HL-60/S4 treated with retinoic acid at 250 ng/mL for 4 days and 3 days (cell line): ENCODE data around the gene ARHGAP10.

Experiments
- in situ Hi-C: fragments of 300-500 bp; cut with MboI; formaldehyde crosslinking; loops from 2 replicates; pipeline ENCODE4 v1.7.0; 2022; ENCODE audit warnings: low sequenced_read_pairs

Gene ARHGAP10

DNA sequence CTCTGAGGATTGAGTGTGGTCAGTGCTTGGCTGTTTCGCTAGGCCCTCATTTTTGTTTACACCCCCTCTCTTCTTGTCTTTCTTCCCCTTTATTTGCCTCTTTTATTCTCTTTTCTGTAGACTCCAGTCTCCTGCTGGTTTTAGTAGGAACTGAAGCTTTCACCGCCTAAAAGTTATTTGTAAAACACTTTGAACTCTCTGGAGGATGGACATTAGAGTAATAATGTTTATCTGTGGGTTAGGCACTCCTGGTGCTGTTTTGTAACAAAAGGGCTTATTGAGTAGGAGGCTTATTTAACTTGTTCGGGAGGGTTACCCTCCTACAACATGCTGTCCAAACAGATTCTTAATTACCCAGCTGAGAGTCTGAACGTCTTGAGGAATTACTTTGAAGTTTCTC, 1.6 kb upstream of the ARHGAP10 start:
- in situ Hi-C loops = no loop called here

DNA sequence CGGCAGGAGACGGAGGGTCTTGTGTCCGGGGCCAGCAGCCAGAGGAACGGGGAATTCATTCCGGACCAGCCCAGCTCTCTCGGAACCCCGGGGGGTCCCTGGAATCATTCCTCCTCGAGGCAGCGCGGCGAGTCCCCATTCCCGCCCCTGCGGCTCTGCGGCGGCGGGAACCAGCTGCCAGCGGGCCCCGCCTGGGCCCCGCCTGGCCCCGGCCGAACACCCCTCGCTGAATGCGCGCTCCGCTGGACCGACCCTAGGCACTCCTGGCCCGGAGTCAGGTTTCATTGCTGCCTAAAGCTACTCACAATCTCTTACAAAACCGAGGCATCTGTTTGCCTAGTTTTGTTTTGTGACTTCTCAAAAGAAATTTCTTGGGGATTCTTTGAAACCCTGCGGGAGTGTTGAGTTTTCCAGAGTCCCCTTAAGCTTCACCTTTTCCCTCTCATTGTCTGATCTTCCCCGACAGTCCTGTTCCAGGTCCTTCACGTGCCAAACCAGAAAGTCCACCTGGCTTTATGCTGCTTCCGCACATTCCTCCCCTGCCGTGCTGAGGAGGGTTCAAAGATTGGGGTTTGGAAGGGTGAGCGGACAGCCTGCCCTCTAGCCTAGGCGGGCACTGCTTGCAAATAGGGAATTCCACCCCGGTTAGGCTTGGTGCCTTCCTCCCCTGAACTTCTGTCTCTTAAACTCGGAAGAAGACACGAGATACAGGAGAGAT, 789 bp downstream of the ARHGAP10 start:
- in situ Hi-C loops = no loop called here

DNA sequence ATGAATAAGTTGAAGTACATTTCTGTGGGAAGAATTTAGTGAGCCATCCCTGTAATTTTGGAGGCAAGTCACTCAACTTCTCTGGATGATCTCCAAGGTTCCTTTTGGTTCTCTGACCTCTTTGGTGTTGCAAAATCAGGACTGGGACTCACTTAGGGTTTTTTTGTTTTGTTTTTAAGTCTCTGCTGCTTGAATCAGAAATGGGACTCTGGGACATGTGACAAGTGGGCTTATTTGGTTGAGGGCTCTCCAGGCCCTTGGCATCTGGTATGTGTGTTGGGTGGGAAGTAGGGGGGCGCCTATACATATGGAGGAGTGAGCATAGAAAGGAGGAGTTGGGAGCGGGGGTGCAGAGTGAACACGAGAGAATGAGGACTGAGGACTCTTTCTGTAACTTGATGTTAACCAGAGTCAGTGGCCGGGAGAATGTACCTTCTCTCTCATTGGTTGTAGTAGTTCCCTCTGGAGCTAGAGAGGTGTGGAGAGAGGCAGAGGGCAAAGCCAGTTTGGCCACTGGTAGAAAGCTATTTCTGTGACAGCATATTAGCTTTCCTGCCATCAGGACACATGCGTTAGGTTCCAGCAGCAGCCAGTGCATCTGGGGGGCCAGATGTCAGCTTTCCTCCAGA, 1.9 kb downstream of the ARHGAP10 start:
- in situ Hi-C loops = no loop called here

DNA sequence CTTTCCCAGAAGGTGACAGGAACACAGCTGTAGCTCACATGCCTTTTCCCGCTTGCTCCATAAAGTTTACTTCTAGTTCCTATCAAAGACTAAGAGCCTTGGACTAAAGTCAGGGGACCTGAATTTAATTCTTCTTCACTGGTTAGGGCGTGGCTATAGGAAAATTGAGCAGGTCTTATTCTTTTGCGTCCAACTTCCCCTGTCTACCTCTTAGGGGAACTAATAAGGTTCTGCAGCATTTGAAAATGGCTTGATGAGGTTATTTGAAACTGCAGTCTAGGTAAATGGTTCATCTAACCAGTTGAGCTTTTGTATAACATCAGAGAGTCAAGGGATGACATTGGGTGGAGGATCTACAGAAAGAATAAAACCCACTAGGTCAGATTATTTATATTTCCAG, 2.6 kb downstream of the ARHGAP10 start:
- in situ Hi-C loops = no loop called here

DNA sequence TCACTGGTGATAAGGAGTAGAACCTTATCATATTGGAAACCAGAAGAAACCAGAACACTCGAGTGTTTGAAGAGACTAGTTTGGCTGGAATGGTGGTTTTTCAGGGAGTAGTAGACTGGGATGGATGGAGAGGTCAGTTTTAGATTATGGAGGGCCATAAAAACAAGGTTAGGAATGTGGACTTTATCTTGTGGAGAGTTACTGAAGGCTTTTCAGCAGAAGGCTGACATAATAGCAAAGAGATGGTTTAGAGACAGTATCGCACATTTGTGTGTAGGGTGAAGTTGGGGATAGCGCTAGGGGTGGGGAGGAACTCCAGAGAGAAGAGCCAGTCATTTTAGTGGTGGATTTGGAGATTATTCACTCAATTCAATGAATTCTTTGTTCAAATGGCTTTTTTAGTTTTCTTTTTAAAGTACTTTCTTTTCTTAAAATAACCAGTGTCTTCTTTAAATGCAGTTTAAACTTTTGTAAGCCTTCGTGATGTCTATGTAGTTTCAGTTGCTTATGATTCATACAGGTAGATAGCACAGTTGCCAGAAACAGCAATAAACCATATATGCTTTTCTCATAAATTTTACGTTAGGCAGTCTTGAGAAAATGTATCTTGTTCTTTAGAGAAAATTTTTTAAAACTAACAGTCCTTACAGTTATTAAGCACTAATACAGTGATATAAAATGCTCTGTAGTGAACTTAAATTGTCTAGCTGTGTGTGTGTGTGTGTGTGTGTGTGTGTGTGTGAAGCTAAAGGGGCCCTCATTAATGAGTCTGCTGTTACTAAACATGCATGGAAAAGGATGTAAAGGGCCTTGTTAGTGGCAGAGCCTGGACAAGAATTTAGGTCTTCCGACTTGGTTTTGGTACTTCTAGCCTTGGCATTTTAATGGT, 3.8 kb downstream of the ARHGAP10 start:
- in situ Hi-C loops = no loop called here

DNA sequence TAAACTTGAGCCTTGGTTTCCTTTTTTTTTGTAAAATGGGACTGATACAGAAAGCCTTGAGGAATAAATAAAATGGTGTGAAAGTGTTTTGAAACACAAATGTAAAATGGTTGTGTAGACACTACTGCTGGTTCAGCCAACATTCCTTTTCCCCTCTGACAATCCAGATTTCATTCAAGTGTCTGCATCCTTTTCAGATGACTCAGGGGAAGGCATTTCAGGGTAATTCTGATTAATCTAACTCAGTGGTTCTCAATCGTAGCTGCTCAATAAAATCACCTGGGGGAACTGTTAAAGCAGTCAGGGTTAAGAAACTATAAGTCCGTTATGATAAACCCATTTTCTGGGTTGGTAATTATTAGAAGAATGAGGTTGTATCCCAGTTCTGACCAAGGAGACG, 4.6 kb downstream of the ARHGAP10 start:
- in situ Hi-C loops = no loop called here

DNA sequence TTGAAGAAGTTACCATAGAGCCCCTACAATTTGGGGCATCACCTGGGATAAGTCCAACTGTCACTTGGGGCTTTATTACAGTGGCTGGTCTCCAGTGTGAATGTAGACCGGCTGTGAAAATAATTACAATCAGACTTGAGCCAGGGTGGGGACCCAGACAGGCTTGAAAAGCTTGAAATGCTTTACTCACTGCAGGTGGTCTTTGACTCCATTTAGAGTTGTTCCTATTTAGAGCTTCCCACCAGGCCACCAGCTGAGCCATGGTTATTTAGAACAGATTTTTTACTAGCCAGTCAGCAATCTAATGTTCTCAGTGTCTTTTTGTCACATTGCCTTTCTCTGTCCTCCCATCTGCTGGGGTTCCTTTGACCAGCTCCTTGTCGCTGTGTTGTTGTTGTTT, 5.7 kb downstream of the ARHGAP10 start:
- in situ Hi-C loops = no loop called here

DNA sequence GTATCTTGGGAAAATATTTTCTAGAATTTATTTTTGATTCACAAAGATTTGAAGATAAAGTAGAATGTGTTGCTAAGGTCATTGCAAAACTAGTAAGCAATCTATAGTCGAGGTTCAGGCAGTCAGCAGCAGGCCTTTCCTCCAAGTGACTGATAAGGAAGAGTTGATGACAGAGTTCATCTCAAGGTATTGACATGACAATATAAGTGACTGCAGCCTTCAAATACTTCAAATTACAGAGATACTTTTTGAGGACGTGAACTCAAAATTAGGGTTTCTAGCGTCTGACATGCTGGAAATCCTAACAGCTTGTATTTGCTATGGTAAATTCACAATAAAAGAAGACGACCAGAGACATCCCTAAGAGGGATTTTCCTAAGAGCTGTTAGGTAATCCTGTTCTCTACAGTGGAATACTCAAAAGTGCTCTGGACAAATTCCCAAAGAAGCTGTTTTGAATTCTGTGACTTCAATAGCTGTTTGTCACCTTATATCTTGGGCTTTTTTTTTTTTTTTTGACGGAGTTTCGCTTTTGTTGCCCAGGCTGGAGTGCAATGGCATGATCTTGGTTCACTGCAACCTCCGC, 7.4 kb downstream of the ARHGAP10 start:
- in situ Hi-C loops = no loop called here

DNA sequence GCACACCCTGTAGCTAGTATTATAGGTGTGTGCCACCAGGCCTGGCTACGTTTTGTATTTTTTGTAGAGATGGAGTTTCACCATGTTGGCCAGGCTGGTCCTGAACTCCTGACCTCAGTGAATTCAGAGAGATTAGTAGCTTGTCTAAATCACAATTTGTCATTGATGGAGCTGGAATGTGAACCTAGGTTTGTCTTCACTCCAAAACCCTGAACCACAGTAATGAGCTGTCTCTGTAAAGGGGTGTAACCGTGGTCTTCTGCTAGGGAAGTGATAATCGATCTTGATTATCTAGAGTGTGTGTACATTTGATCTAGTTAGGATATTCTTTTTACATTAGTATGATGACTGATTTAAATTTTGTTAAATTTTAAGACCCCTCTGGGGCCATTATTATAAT, 8.3 kb downstream of the ARHGAP10 start:
- in situ Hi-C loops = no loop called here

DNA sequence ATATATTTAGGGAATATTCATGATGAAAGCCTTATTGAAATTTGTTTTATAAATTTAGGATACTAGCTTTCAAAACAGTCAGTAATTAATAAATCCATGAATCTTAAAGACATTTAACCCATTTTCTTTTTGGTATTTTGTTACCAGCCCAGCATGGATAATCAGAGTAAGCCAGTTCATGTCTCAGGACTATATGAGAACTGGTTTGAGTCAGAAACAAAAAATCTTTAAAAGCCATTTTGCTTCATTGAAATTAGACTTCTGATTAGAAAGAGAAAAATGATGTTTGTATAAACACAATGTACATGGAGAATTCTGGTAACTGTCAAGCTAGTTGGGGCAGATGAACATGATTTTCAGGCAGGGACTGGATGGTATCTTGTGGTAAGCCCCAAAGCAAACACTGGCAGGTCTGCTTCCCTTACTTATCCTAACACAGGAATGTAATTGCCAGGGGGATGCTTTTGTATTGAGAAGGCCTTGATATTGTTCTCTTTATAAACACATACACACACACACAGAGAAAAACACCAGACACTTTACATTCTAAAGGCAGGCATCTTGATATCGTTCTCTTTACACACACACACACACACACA, 9.4 kb downstream of the ARHGAP10 start:
- in situ Hi-C loops = no loop called here

DNA sequence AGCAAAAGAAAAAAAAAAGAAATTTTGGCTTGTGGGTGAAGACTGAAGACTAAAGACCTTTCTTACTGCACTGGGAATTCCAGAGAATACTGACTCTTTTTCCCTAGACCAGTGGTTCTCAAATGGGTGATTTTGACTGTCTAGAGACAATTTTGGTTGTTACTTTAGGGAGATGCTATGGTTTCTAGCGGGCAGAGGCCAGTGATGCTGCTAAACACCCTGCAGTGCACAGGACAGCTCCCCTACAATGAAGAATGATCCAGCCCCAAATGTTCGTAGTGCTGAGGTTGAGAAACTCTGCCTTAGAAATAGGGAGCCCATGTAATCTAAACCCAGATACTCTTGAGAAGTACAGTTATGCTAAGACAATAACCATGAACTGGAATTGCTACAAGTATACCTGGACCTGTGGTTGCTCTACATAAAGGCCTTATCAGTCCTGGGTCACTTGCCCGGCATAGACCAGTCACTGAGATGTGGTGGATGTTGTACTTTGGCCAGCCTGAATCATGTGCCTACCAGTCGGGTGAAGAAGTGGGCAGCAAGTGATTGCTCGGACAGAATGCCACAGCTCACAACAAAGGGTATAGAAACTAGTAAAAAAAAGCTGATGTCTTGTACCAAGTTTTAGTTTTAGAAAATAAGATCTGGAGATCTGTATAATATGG, 16.0 kb downstream of the ARHGAP10 start:
- in situ Hi-C loops = no loop called here

DNA sequence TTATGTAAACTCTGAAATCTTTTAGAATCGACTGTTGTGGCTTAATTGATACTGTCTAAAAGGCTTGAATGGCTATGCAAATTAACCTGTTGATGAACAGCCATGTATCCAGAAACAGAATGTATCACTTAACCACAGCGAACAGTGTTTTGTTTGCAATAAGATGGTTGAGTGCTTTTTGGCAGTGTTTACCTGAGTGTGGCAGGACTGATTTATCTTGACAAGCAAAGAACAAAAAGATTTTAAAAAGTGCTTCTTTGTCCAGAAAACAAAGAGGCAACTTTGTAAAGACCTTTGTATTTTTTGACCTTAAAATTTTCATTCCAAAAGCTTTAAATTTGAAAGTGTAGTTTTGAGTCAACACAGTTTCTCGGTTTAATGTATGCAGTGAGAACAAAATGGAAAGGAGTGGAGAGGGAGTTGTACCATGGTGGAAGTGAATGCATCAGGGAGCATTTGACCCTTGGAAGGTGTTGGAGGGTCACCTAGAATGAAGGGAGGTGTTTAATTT, 18.0 kb downstream of the ARHGAP10 start:
- in situ Hi-C loops = no loop called here

DNA sequence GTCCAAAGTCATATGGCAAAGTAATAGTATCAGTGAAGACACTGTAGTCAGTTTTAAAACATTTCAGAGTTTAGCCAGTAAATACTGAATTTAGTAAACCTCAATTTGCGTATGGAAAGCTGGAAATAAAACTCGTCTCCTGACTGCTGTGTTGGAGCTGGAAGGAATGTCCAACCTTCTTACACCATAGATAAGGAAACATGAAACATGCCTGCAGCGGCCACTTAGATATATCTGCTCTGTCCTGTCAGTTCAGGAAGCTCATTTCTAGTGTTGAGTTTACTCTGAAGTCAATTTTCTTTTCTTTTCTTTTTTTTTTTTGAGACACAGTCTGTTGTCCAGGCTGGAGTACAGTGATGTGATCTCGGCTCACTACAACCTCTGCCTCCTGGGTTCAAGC, 21.2 kb downstream of the ARHGAP10 start:
- in situ Hi-C loops = no loop called here

DNA sequence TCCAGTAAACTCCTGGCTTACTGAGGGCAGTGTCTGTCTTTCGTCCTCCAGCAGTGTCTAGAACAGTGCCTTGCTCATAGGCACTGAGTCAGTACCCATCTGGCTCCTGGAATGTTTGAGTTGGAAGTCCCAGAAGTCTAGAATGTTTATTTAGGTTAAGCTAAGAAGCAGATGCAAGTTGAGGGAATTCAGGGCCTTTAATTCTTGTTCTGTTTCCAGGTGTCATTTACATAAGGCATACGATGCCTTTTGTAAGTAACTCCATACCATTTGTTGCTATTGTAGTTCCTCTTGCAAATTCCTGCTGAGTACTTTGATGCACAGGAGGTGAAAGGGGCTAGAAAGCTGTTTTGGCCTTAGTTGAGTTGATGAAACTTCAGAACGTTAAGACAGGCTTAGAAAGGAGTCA, 22.2 kb downstream of the ARHGAP10 start:
- in situ Hi-C loops = no loop called here

DNA sequence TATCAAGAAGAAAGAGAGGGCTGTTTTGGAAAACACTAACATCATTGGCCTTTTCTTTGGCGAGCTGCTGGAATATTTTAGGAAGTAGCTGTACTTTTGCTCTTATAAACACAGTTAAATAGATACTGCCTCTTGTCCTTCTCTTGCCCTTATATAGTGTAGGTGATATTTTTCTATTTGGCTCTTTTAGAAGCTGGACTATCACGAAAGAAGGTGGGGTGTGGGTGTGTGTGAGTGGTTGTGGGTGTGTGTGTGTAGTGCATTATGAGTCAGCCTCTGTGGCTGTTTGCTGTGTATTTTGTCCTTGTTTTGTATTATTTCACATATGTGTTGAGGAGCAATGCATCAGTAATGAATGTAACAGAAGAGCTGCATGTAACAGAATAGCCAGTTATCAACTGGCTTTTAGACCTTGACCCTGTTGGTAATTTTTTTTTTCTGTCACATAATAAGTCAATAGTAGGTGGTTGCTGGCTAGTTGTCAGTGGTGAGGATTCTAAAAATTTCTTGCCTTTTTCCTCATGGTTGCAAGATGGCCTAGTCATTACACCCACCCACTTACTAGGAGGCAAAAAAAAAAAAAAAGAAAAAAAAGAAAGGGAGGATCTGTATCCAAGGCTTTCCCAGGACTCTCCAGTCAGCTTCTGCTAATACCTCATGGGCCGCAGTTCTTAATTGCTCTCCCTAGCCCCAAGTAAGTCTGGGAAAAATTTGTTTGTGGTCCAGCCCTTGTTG, 23.8 kb downstream of the ARHGAP10 start:
- in situ Hi-C loops = no loop called here

DNA sequence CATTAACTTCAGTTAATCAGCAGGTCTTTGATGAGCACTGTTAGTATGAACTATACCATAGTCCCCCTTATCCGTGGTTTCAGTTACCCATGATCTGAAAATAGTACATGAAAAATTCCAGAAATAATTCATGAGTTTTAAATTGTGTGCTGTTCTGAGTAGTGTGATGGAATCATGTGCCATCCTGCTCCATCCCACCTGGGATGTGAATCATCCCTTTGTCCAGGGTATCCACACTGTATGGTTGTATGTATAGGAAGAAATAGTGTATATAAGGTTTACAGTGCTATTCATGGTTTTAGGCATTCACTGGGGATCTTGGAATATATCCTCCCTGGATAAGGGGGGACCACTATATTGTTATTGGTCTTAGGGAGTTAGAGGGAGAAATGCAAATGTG, 24.5 kb downstream of the ARHGAP10 start:
- in situ Hi-C loops = no loop called here

DNA sequence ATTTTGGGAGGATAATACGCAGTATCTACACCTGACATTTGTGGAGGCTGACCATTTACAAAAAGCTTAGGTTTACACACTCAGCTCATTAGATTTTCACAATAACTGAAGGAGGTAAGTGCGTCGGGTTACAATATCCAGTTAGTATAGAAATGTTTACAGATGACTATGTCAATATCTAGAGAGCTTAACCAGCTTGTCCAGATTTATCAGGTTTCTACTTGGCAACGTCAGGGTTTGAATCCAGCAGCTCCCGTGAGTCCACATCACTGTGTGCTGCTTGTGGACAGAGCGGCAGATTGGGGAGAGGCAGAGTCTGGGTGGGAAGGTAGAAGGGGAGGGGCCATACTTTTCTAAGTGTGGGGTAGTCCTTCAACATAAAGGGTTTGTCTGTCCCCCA, 28.3 kb downstream of the ARHGAP10 start:
- in situ Hi-C loops = no loop called here

DNA sequence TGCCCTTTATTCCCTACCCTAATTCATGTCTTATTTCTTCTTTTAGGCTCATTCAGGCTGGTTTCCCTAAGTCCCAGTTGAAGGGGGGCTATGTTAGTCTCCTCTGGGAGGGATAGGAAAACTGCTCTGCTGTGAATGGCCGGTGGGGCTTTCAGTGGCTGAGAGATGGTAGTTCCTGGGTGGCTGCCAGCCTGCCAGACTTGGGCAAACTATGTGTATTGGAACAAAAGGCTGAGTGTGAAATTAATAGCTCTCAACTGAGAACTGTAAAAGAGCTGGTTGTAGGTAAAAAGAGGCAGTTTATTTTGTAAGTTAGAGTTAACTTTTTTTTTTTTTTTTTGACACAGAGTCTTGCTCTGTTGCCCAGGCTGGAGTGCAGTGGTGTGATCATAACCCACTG, 28.8 kb downstream of the ARHGAP10 start:
- in situ Hi-C loops = no loop called here

DNA sequence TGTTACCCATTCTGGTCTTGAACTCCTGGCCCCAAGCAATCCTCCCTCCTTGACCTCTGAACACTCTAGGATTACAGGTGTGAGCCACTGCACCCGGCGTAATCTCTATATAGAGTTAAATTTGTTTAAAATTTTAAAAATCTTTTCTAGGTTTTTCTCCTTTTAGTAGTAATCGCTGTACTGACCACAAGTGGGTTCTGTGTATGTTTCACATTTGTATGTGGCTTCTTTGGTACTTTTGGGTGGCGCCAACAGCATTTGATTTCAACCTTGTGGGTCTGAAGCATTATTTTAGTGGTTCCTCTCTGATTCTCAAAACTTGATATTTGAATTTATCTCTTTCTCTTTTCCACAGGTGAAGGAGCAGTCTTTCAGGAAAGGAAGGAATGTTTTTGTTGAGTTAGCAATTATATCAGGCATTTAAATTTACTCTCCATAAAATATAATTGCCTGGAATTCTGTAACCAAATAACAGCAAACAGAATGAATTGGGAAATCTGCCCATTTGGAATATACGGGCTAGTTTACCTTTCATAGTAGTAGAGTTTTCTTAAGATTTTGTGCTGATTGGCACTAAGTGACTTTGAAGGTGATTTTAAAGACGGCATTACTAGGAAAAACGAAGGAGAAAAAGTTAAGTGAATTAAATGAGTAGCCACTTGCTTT, 29.5 kb downstream of the ARHGAP10 start:
- in situ Hi-C loops = no loop called here
